ENCODE data around the gene TRIM44. TPM values are rescaled to one million over a fixed set of nuclear protein-coding genes. Genes with fewer than 3 reads are reported as not detected.

Gene TRIM44
- total RNA-seq, 1 donor from 2014 or later = 67.4 TPM

DNA sequence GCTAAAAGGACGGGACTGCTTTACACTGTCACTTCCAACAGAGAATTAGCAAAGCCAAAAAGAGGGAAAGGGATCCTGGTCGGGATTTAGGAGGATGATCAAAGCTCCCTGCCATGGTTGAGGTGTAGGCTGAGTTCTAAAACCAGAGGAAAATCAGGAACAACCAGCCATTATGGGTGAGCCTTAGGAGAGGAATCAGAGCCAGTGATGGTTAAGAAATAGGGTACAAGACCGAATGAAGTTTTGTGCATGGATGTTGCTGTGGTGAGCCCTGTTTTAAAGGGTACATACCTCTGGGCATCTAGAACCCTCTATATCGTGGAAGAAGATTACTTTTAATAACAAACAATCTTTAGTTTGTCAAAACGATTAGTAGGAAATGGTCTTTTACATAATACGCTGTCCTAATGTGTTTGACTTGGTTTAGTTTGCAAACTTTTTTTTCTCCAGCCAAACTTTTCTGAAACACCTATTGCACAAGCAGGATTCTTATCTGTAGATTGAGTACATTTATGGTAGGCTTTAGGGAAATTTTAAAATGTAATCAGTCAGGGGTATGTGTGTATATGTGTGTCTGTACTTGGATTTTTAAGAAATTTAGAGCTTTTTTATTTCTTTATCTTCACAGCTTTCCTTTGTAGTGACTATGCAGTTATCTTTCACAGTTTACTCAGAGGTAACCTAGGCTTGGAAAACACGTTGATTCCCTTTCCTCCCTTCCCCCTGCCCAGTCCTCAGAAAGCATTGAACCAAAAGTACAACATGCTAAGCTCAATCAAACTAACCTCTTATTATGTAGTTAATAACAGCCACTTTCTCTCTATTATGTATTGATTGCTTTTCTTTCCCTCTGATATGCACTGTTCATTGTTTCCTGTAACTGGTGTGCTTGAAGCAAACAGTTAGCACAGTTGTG is 26.8 kb downstream of the TRIM44 start:
- DNase-seq (ENCODE audit: low read depth, low spot score) = no peak
- Mint-ChIP-seq H3K9me3 (no peaks in the 10 kb centered on the region), H3K36me3 (ENCODE audit: low read depth) (peaks cover 11% of the 10 kb centered on the region), H3K27me3 (ENCODE audit: low read depth) (no peaks in the 10 kb centered on the region), H3K27ac (ENCODE audit: unreplicated experiment) (peak overlapping the region; percentile 68), H3K4me3 (no peak overlapping the region), H3K4me1 (peaks cover 31% of the 10 kb centered on the region)
- TF ChIP-seq, protein P1, sequence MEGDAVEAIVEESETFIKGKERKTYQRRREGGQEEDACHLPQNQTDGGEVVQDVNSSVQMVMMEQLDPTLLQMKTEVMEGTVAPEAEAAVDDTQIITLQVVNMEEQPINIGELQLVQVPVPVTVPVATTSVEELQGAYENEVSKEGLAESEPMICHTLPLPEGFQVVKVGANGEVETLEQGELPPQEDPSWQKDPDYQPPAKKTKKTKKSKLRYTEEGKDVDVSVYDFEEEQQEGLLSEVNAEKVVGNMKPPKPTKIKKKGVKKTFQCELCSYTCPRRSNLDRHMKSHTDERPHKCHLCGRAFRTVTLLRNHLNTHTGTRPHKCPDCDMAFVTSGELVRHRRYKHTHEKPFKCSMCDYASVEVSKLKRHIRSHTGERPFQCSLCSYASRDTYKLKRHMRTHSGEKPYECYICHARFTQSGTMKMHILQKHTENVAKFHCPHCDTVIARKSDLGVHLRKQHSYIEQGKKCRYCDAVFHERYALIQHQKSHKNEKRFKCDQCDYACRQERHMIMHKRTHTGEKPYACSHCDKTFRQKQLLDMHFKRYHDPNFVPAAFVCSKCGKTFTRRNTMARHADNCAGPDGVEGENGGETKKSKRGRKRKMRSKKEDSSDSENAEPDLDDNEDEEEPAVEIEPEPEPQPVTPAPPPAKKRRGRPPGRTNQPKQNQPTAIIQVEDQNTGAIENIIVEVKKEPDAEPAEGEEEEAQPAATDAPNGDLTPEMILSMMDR (conservative IDR thresholded peaks at IDR 0.05) = no peak

DNA sequence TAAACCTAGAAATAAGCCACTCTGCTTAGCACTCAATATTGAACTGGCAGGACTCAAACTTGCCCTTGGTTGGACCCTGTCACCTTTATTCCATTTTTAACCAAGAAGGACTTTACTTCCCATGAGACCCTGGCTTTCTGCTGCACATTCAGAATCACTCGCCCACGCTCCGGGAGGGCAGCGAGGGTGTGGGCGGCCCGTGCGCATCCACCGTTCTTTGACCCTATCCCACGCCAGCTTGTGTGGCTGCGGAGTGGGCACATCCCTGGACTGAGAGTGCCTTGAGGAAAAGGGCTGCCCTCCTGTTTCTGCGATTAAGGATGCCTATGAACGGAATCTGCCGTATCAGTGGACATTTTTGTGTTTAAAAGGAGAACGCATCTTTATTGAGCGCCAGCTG is 39.6 kb downstream of the TRIM44 start:
- H3K27ac Mint-ChIP-seq (ENCODE audit: unreplicated experiment) = no peak overlapping the region
- no peak overlapping the region for H3K4me3 Mint-ChIP-seq
- TF ChIP-seq, protein P1 (conservative IDR thresholded peaks at IDR 0.05) = no peak
- no peaks in the 10 kb centered on the region for H3K27me3 Mint-ChIP-seq (ENCODE audit: low read depth)
- H3K9me3 Mint-ChIP-seq = peaks cover 7% of the 10 kb centered on the region
- DNase-seq (ENCODE audit: low read depth, low spot score) = no peak
- H3K4me1 Mint-ChIP-seq = no peaks in the 10 kb centered on the region
- H3K36me3 Mint-ChIP-seq (ENCODE audit: low read depth) = peaks cover 39% of the 10 kb centered on the region

DNA sequence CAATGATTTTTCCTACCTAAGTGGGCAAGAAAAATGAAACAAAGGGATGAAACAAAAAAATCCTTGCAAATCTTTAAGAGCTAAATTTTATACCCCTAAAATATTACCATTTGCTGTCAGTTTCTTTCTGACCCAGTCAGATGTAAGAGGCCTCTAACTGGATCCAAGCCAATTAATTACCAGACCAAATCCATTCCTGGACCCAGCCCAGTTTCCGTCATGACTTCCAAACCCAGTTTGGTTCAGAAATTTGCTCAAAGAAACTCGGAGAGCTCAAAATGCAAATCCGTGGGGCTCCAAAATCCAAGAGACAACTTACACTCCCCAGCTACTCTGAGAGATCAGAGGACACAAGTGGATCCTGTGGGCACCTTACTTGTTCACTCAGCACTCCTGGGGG is 46.8 kb downstream of the TRIM44 start:
- Mint-ChIP-seq H3K27me3 (ENCODE audit: low read depth) (no peaks in the 10 kb centered on the region), H3K4me3 (no peak overlapping the region), H3K9me3 (no peaks in the 10 kb centered on the region), H3K36me3 (ENCODE audit: low read depth) (no peaks in the 10 kb centered on the region), H3K4me1 (no peaks in the 10 kb centered on the region), H3K27ac (ENCODE audit: unreplicated experiment) (no peak overlapping the region)
- DNase-seq (ENCODE audit: low read depth, low spot score) = no peak
- TF ChIP-seq, protein P1 (conservative IDR thresholded peaks at IDR 0.05) = no peak

DNA sequence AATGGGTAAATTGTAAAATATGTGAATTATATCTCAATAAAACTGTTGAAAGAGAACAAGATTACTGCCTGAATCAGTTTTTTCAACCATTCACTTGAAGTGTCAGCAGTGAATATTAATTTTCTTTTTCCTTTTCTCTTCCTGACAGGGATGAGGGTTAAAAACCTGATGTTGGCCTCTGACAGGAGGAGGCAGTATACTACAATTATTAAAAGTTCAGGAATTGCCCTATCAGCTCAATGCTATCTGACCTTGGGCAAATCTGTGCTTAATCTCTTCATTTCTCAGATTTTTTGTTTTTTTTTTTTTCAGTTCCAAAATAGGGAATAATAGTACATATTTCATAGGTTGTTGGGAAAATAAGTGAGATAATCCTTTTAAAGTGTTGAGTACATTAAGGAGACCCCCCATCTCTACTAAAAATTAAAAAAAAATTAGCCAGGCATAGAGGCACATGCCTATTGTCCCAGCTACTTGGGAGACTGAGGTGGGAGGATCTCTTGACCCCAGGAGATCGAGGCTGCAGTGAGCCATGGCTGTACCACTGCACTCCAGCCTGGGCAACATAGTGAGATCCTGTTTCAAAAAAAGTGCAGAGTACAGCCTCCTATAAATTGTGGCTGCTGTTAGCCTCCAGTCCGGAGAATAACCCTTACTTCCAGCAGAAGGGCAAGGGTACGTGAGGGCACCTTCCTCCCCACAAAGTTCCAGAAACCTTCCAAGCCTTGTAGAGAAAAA is 48.8 kb downstream of the TRIM44 start:
- Mint-ChIP-seq H3K4me3 (no peak overlapping the region), H3K27ac (ENCODE audit: unreplicated experiment) (no peak overlapping the region), H3K27me3 (ENCODE audit: low read depth) (no peaks in the 10 kb centered on the region), H3K4me1 (no peaks in the 10 kb centered on the region), H3K9me3 (no peaks in the 10 kb centered on the region), H3K36me3 (ENCODE audit: low read depth) (peaks cover 5% of the 10 kb centered on the region)
- TF ChIP-seq, protein P1 (conservative IDR thresholded peaks at IDR 0.05) = peak; percentile 8
- DNase-seq (ENCODE audit: low read depth, low spot score) = no peak

DNA sequence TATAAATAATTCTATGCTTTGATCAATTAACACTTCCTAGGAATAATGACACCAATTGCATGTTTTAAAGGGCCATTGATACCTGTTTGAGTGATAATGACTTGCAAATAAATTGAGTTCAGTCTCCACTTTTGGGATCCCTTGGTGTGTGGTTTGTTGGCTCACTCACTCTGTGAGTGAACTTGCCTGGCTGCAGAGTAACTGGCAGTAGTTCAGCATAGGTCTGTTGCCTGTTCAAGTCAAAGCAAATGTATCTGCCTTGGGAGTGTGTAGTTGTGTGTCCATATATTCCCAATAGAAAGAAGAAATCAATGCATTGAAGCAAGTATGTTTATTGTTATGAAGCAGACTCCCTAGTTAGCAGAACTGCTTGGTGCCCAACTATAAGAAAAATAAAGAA is 49.3 kb downstream of the TRIM44 start:
- peaks cover 5% of the 10 kb centered on the region for H3K36me3 Mint-ChIP-seq (ENCODE audit: low read depth)

More for the DNA sequence above, 49.3 kb downstream of the TRIM44 start:
- H3K4me1 Mint-ChIP-seq = no peaks in the 10 kb centered on the region
- TF ChIP-seq, protein P1 (conservative IDR thresholded peaks at IDR 0.05) = no peak
- no peak overlapping the region for H3K4me3 Mint-ChIP-seq
- H3K27me3 Mint-ChIP-seq (ENCODE audit: low read depth) = no peaks in the 10 kb centered on the region
- H3K27ac Mint-ChIP-seq (ENCODE audit: unreplicated experiment) = no peak overlapping the region
- DNase-seq (ENCODE audit: low read depth, low spot score) = no peak
- no peaks in the 10 kb centered on the region for H3K9me3 Mint-ChIP-seq
